HG02642 (cell line): ENCODE data around the gene PLEKHM3.
A peak's percentile ranks its signal among the peaks of the same experiment; 100 is the strongest.
"Not testable (repeated sequence)": the region's sequence is repeated elsewhere in the genome, so short reads cannot be mapped to it uniquely, and the experiment has no call there.

ENCODE experiments used
- ATAC-seq: cut with Tn5 transposase; IDR thresholded peaks from one replicate; pipeline ENCODE4 v1.9.1; 2021; ENCODE audit warnings: mild to moderate bottlenecking; ENCODE audit not compliant: unreplicated experiment, poor library complexity

Gene PLEKHM3

DNA sequence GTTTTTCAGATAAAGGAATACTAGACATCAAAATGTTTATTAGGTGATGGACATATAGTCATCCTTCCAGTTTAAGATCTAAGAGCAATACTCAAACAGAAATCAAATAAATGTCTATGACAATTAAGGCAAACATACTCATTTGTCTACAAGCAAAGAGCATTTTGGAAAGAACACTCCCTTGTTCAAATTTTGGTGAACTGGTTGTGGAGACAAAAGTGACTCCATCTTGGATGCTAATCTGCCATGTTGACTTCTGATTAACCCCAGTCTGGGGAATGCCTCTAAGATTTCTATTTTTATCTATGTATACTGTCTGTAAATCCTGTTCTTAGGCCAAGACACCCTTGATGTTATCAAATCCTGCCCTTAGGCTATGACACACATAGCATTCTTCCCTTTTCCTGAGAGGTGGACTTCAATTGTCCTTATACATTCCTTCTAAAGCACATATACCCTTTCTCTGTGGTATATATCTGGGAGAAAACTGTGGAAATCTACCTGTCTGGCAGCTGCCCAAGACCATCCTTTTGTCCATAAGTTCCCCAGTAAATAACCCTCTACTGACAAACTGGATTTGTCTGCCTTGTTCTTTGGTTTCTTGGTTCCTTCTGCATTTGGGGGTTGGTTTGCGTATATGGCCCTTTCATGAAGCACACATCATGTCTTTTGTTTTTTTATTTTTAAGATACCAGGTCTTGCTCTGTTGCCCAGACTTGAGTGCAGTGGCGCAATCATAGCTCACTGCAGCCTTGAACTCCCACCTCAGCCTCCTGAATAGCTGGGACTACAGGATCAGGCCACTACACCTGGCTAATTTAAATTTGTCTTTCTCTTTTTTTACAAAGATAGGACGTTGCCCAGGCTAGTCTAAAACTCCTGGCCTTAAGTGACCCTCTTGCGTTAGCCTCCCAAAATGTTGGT lies 12.5 kb upstream of the PLEKHM3 start:
- no peak for ATAC-seq

DNA sequence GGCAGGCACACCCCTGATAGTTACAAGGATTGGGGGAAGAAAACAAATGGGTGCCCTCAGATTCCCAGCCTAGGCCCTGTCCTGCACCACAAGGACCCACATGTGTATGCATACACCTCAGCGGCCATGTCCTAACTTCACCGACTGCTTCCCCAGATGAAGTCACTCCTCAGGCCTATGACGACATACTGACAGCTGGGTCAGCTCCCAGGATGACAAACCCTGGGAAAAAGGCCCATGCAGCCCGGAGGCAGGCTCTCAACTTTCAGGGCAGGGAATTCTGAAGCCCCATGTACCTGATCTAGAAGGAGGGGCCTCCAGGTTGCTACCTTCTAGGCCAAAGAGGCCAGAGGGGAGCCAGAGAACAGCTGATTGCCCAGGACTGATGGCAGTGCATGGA lies 11.0 kb upstream of the PLEKHM3 start:
- ATAC-seq, result no peak

DNA sequence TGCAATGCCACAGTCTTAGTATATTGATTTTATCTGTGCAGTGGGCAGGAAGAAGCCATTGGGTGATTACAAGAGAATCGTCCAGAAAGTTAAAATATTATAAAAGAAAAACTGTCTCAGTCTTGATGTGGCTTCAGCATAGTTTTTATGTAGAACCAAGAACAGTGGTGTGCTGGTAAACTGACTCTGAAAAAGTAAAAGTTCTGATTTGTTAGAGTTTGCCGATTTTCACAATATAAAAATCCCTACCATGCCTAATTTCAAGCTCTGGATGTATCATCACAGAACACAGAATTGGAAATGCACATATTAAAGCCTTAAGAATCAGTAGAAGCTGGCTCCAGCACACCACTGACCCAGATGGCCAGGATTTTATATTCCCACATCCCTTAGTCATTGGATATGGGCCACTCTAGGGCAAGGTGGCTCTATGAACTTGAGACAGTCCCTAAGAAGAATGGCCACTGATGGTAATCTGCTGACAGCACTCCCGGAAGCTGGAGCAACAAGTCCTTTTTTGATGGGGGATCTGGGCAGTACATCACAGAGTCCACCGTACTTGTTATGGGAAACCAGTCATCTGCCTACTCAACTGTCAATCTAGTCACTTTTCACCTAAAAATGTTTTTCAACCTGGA lies 9.3 kb upstream of the PLEKHM3 start:
- no peak for ATAC-seq

DNA sequence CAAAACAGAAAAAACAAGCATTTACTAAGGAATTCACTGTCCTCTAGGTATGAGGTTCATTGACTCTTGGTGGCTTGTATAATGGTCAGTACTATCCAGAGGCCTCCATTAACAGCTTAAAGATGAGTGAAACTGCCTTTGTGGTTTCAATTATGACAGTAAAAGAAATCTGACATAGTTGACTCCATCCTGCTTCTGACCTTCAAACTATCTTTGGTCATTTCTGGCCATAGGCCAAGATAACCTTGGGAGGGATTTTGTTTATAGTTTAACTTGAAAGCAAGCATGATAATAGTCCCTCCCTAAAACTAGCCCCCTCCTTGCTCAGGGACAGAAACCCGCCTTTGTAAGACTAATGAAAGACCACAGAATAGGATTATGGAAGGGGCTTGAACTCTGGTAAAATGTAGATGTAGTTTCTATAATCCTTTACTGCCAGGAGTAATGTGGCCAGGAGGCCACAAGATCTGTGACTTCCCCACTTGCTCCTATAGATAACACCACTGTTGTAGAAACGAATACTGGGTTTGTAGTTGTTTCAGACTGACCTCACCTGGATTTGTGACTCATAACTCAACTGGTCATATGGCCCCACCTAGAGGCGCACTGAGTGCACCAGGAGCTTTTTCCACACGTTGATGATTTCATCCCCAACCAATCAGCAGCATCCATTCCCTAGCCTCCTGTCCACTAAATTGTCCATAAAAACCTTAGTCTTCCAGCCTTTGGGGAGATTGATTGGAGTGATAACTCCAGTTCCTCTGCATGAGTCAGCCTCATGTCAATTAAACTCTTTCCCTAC lies 8.6 kb upstream of the PLEKHM3 start:
- ATAC-seq, result peak; percentile 90

DNA sequence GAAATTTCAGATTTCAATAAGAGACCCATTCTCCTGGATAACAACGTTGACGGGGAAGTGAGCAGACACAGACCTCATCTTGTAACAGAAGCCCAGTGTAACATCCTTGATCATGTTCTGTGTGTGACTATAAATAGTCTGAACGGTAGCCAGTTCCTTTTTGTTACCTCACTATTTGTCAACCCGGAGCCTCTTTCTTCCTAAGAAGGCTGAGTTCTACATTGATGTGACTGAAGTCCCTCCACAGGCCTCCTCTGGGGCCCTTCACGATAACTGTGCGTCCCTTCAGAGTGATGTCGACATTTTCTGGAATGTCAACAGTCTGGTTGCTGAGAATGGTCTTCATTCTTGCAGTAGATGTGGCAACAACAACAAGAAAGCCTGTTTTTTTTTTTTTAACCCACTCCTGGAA lies 6.3 kb upstream of the PLEKHM3 start:
- ATAC-seq, result no peak

DNA sequence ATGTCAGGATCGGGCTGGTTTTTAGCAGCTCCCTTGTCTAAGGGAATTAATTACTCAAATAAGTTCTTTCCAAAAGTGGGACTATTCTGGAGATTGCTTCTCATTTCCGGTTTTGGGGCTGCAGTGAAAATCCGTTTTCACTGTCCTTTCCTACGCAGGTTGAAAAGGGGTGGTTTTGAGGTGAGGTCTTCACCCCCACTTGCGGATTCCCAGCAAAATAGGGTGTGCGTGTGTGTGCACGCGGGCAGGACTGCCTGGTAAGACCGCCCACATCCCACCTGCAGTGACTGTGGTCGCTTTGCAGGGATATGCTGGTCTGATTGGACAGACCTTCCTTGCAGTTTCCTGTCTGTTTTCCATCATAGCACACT lies 472 bp upstream of the PLEKHM3 start:
- peak; percentile 11 for ATAC-seq

DNA sequence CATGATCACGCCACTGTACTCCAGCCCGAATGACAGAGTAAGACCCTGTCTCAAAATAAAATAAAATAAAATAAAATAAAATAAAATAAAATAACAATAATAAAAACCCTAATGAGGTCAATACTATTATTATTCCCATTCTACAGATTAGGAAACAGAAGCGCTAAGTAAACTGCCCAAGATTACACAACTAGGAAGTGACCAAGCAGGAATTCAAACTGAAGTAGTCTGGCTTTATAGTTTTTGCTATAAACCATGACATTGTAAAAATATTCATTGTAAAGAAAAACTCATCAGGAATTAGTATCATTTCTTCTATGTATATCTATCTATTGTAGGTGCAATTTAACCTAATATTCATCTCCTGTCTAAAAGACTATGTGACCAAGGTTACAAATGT lies 1.2 kb downstream of the PLEKHM3 start:
- ATAC-seq, result no peak

DNA sequence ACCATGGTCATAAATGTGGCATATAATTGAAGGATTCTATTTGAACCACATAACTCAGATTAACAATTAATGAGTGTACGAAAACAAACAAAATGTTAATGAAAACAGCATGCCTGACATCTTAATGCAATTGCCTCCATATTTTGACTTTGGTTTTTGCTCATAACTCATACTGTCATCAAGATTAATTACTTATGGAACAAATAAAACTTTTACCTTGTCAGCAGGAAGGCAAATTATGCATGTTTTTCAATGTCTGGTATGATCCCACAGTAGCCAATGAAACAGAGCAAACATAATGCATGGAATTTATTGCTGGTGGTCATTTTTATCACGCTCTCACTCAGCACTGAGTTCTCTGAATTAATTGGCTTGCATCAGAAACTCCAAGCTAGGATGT lies 5.1 kb downstream of the PLEKHM3 start:
- no peak for ATAC-seq

DNA sequence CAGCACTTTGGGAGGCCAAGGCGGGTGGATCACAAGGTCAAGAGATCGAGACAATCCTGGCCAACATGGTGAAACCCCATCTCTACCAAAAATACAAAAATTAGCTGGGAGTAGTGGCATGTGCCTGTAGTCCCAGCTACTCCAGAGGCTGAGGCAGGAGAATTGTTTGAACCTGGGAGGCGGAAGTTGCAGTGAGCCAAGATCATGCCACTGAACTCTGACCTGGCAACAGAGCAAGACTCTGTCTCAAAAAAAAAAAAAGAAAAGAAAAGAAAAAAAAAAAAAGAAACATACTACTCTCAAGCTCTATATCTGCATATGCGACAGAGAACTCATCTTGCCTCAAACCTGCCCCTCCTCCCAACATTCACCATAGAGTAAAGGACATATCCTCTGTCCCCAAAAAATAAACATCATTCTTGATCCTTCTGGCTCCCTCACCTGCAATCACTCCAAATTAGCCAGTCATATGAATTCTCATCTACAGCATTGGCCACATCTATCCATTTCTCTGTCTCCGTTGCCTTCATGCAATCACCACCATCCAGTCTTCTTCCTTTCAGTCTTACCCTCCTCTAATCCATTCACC lies 7.1 kb downstream of the PLEKHM3 start:
- ATAC-seq, result not testable (repeated sequence)

DNA sequence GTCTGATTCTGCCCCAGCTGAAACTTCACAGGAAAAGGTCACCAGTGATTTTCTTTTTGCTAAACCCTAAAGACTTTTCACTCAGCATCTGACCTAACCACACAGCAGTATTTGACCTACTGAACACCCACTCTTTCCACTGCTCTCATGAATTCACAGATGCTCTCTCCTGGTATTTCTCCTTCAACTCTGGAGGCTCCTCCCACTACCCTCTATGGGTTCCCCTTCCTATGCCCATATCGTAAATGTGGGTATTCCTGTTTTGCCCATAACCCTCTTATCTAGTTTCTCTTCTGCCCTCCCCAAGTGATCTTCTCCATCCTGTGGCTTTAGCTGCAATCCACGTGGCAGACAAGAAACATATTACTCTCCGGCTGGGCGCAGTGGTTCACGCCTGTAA lies 7.6 kb downstream of the PLEKHM3 start:
- ATAC-seq, result no peak

DNA sequence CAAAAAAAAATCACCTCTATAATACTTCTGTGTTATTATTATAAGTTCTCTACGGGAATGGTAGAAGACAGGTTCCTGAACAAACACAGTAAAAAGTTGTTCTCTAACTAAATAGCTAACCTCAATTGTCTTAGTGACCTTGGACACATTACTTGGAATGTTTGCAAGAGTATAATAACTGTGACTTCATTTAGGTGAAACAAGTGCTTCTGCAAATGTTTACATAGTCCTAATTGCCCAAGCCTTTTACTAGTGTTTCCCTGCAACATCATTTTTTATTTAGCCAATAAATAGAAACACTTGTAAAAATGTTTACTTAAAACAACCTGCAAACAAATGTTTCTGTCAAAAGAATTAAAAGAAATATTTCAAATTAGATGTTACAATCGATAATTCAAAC lies 9.9 kb downstream of the PLEKHM3 start:
- no peak for ATAC-seq

DNA sequence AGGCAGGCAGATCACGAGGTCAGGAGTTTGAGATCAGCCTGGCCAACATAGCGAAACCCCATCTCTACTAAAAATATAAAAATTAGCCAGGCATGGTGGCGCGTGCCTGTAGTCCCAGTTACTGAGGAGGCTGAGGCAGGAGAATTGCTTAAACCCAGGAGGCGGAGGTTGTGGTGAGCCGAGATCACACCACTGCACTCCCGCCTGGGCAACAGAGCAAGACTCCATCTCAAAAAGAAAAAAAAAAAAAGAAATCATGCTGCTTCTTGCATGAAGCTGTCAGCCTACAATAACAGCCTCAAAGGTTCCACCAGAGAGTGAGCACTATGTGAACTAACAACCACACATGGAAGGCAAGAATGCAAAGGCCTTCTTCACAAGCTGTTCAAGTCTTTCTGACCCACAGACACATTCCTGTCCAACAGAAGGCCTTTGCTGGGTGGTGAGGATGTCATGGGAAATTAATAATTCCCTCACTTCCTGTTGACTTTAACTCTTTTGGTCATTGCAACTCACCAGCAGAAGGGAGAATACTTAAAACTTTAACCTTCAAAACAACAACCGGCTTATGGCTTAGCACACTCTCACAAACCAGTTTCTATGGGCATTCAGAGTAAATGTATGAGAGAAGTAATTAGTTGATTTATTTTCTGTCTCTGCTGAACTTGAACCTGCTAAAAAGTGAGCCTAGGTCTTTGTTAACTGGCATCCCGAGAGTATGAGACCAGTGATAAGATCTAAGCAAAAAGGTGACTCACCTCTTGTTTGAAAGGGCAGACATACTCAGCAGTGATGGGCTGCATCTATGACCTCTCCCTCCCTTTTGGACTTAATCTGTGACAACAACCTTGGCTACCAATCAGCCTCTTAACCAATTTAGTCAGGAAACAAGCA lies 11.8 kb downstream of the PLEKHM3 start:
- no peak for ATAC-seq

DNA sequence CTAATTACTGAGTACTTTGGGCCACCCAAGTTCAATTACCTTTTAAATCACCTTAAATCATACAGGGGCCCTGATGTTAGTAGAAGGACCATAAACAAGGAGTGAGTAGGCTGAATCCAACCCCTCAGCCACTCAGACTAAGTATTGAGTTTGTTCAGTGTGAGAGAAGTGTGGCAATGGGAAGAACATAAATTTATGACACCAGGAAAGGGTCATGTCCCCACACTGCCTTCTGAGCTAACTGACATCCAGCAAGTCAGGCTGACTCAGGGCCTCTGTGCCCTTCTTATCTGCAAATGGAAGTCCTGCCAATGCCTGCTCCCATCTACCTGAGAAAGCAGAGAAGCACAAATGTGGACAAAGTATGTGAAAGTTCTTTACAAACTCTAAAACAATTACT lies 12.9 kb downstream of the PLEKHM3 start:
- no peak for ATAC-seq

DNA sequence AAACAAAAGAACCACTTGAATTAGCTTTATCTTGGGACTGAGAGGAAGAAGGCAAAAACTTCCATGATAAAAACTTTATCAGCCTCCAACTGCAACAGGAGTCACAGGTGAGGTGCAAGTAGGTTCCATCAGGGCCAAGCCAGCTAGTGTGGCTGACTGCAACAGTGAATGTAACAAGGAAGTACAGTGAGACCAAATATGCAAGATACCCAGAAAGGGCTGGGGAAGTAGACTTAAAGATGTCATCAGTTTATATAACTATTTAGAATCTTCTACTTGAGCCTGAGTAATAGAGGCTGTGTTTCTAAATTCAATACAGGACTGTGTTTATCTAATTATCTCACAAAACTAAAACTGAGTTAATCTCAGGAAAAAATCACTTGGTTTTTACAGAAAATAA lies 14.8 kb downstream of the PLEKHM3 start:
- ATAC-seq, result no peak

DNA sequence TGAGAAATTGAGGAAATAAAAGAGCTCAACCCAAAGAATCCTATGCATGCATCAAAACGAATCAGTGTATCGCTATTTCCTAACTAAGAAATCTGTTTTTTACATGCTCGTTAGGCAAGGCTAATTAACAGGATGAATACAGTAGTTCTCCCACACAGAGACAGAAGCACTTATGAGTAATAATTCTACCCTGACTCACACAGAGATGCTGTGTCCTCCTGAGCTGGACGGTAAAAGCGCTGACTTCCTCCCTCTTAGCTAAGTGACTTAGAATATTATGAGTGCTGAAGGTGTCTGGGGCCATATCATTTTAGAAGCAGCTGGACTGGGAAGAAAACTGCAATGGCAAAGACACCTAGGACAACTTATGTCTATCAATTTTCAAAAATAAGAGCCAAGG lies 18.5 kb downstream of the PLEKHM3 start:
- no peak for ATAC-seq

DNA sequence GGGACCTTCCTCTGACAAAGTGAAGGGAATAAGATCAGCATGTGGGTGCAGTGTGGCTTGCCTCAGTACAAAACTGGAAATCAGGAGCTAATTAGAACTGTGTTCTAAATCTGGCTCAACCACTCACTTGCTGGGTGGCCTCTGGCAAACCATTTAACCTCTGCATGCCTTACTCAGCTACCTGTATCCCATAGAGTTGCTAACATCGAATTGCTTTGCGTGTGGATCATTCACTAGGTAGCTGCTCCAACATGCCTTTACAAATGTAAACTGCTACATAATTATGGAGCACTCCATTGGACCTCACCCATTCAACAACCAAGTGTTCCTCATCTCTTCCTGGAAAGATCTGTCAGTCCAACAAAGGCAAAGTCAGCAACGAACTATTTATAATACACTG lies 19.0 kb downstream of the PLEKHM3 start:
- ATAC-seq, result no peak

DNA sequence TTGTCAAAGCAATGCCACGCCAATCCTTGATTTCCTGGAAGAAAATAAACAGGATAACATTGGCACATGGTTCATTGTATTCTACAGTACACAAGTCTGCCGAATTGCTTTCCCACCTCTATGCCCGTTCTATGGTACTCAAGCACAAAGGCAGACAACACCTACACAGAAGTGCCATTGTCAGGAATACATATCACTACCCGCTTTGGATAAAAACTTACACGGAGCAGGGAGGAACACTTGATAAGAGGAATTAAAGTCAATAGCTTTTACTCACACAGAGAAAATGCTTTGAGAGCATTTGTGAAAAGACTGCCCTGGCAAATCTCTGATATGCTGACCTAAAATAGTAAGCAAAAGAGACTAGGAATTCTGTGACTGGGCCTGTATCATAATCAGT lies 23.4 kb downstream of the PLEKHM3 start:
- ATAC-seq, result no peak

DNA sequence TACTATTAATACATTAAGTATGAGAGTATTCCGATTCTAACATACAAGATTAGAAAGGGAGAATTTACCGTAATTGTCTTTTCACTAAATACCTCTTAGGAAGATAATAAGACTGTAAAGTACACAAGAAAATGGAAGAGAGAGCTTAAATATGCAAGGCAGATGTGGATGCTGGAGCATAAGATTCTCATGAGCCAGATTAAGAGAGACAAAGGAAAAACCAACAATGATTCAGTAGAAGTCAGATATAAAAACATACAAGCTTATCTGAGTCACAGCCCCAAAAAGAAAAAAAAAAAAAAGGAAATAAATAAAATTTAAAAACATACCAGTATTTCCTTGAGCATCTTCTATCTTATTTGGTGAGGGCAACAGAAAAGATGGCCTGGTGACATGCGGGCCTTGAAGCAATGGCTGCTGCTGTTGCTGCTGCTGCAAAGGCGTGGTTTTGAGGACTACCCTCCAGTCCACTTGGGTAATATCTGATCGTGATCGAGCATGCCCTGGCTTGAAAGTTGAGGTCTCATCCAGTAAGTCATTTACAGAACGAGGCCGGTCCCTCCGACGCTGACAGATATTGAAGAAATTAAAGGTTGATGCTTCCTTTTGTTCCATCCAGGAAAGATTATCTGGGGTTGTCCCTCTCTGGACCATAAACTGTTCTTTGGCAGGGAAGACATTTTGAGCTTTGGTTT lies 24.5 kb downstream of the PLEKHM3 start:
- ATAC-seq, result no peak

DNA sequence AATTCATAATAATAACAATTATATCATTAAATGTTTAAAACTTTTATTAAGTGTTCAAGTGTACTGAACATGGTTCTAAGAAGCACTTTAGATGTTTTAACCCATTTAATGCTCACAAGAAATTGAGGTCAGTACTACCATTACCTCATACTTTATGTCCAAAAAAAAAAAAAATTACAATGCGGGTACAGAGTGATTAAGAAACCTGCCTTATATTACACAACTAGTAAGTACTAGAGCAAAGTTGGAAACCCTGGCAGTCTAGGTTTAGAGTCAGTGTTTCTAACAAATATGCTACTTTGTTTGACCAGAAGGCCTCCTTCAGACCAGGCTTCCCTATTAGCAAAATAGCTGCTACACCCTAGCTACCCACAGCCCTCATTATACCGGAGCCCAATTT lies 28.5 kb downstream of the PLEKHM3 start:
- ATAC-seq, result no peak
